SU-DHL-6 (cell line): ENCODE measurements around the gene ST7.

Experiments
- CTCF ChIP-seq: fragments of 200-600 bp; sonication (generic); IDR thresholded peaks from one replicate; pipeline ENCODE4 v1.5.1; 2017; ENCODE audit warnings: antibody characterized with exemption, mild to moderate bottlenecking, low read length, moderate library complexity; ENCODE audit not compliant: insufficient read depth, poor library complexity, severe bottlenecking
- EZH2phosphoT487 ChIP-seq: fragments of 200-600 bp; sonication (generic), shearing (Covaris generic); conservative IDR thresholded peaks from 2 replicates; pipeline ENCODE4 v1.6.1; 2018; ENCODE audit warnings: mild to moderate bottlenecking, antibody characterized with exemption, low read length, moderate library complexity, mixed read lengths

- TF ChIP-seq CTCF (no peak), EZH2phosphoT487 (no peak)
These were observed 34.6 kb upstream of the ST7 start for GRCh38 chr7:116918704-116919103.
